HG02943 (cell line): Measurements from ENCODE around the gene E2F2.
"Not testable (repeated sequence)": the region's sequence is repeated elsewhere in the genome, so short reads cannot be mapped to it uniquely, and the experiment has no call there.

Source experiments
- ATAC-seq: cut with Tn5 transposase; IDR thresholded peaks from one replicate; pipeline ENCODE4 v1.9.1; 2021; ENCODE audit warnings: mild to moderate bottlenecking, low read depth, moderate library complexity; ENCODE audit not compliant: unreplicated experiment

Gene E2F2

DNA sequence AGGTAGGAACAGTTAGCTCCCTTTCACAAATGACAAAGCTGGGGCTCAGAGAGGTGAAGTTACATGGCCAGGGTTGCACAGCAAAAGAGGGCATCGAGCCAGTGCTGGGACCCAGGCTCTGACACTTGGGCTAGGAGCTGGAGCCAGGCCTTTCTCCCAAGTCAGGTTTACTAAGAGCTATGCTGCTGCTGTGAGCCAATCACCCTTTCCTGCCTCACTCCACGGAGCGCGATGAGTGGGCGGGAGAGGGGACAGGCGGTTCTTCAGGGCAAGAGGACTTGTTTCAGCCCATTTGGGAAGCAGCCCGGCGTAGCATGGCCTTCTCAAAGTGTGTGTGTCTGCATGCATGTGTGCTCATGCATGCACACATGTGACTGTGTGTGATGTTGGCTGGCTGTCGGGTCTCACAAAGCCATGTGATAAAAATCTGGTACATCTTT lies 17.7 kb upstream of the E2F2 start:
- no peak for ATAC-seq

DNA sequence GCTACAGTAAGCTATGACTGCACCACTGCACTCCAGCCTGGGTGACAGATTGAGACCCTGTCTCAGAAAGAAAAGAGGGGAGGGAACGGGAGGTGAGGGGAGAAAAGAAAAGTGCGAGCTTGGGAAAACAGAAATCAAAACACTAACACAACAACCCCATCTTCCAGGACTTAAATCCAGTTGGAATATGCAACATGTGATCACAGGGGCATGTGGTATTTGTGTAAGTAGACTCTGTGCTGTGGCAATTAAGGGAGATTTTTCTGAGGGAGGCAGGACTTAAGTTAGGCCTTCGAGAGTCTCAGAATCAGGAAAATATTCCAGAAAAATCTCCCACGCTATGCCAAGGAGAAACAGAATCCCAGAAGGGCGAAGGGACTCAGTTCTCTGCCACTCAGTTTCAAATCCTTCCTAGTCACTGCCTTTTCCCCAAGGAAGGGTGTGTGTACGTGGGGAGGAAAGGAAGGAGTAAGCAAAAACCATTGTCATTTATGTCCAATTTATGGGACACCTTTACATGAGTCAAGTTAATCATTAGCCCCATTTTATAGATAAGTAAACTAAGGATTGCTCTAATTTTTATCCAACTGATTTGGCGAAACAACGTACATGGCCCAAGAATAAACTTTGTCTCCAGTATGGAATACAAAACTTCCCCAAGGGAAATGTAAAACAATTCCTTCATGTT lies 16.0 kb upstream of the E2F2 start:
- ATAC-seq, result no peak

DNA sequence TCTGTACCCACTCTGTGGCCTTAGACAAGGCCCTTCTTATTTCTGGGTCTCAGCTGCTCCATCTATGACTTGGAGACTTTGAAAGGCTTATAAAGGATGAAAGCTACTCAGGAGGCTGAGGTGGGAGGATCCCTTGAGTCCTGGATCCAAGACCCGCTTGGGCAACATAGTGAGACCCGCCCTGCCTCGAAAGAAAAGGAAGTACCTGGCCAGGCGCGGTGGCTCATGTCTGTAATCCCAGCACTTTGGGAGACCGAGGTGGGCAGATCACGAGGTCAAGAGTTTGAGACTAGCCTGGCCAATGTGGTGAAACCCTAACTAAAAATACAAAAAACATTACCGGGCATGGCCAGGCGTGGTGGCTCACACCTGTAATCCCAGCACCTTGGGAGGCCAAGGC lies 14.8 kb upstream of the E2F2 start:
- ATAC-seq, result no peak

DNA sequence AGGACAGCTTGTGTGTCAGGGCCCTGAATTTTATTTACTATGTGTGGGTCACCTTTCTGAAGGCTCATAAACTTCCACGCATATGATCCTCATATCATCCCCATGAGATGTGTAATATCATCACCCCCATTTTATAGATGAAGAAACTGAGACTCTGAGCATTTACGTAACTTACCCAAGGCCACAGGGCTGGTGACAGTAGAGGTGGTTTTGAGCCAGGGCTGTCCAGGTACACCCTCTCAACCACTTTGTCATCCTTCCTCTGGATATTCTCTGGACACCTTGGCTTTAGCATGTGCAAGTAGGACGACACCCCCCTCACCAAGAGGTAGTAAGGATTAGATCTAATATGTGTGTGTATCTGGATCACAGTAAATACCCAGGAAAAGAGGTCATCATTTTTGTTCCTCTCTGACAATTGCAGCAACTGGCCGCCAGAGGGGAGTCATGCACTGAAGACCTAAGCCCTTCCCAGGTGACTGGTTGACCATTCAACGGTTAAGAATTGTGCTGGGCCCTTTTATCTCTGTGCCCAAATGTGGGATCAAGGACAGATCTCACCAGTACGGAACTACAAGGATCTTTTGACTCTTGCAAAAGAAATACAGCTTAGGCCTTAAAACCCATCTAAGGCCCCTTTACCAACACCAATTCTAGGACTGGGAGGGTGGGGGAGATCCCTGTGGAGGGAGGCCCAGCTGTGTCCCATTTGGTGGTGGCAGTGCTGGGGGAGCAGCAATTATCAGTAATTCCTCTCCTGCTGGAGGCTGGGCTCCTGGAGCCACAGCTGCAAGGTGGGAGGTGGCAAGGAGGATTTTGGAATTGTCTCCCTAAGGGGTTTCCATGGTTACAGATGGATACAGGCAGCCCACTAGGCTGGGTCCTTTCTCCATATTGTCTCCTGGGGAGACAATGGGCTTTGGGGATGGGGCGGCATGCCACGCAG lies 13.7 kb upstream of the E2F2 start:
- ATAC-seq, result no peak

DNA sequence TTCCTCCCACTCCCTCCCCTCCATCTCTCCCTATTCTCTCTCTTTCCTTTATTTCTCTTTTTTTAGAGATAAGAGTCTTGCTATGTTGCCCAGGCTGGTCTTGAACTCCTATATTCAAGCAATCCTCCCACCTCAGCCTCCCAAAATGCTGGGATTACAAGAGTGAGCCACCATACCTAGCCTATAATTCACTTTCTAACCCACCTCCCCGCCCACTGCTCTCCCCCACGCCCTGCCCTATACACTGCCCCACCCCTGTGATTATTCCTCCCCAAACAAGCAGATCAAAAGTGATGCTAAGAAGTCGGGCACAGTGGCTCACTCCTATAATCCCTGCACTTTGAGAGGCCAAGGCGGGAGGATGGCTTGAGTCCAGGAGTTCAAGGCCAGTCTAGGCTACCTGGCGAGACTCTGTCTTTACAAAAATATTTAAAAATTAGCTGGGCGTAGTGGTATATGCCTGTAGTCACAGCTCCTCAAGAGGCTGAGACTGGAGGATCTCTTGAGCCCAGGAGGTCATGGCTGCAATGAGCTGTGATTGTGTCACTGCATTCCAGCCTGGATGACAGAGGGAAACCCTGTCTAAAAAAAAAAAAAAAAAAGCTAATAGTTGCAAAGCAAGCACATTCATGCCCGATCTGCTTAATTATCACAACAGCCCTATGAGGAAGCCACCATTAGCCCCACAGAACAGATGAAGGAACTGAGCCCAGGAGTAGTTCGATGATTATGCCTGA lies 12.8 kb upstream of the E2F2 start:
- no peak for ATAC-seq

DNA sequence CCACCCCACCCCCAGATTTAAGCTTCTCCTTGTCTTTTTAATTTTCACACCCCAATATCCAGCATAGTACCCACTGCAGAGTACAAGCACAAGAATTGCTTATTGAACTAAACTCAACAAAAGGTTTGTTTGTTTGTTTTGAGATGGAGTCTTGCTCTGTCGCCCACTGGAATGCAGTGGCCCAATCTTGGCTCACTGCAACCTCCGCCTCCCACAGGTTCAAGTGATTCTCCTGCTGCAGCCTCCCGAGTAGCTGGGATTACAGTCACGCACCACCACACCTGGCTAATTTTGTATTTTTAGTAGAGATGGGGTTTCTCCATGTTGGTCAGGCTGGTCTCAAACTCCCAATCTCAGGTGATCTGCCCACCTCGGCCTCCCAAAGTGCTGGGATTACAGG lies 11.9 kb upstream of the E2F2 start:
- not testable (repeated sequence) for ATAC-seq

DNA sequence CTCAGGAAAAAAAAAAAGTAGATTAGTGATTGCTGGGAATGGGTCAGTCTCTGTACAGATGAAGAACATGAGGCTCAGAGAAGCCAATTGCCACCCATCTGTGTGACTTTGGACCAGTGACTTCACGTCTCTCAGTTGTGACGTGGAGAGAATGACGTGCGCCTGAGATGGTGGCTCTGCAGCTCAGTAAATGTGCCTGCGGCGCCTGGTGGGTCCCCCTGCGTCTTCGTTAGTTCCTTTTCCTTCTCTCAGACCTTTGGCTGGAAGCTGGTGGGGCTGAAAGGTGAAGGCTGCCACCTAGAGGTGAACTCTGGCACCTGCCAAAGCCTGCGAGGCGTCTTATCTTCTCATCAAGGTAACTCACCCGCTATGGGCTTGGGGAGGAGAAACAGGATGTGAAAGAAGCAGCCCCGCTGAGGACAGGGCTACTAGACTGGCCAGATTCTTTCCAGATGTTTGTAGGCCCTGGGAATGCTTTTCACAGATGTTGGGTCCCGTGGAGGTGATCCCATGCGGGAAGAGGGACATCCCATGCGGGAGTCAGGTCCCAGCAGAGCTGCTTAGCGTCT lies 8.7 kb upstream of the E2F2 start:
- ATAC-seq, result peak; percentile 83

DNA sequence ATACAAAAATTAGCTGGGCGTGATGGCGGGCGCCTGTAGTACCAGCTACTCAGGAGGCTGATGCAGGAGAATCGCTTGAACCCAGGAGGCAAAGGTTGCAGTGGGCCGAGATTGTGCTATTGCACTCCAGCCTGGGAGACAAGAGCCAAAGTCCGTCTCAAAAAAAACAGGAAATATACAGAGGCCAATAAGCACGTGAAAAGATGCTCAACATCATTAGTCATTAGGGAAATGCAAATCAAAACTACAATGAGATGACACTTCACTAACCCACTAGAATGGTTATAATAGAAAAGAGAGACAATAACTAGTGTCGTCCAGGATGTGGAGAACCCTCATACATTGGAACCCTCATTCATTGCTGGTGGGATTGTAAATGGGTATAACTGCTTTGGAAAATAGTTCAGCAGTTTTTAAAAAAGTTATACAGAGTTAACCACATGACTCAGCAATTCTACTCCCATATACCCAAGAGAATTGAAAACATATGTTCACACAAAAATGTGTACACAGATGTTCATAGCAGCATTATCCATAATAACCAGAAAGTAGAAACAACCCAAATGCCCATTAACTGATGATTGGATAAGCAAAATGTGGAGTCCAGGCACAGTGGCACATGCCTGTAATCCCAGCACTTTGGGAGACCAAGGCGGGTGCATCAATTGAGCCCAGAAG lies 6.4 kb upstream of the E2F2 start:
- no peak for ATAC-seq

DNA sequence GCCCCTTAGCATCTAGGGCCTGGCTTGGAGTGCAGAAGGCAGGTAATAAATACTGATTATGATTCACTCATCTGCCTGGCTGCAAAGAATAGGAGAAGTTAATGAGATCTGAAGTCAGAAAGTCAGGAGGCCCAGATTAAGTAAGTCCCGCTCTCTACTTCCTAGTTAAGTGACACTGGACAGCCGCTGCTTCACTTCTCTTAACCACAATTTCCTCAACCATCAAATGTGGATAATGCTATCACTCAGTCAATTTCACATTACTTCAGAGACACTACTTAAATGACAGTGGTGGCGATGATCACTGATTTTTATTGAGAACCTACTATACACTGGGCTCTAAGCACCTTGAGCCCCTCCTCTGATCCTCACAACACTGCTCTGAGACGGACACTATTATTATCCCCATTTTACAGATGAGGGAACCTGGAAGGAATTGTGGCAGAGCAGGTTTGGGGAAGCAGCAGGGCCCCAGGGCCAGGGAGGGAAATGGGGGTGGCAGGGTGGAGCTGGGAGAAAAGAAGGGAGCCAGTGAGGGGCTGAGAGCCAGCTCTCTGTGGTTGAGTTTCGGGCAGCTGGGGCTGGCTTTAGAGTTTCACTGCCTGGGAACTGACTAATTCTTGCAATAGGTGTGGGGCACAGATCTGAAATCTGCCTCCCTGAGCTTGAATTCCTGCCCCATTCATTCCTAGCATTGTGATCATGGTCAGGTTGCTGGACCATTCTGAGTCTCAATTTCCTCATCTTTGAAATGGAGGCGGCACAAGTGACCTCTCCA lies 2.4 kb upstream of the E2F2 start:
- no peak for ATAC-seq

DNA sequence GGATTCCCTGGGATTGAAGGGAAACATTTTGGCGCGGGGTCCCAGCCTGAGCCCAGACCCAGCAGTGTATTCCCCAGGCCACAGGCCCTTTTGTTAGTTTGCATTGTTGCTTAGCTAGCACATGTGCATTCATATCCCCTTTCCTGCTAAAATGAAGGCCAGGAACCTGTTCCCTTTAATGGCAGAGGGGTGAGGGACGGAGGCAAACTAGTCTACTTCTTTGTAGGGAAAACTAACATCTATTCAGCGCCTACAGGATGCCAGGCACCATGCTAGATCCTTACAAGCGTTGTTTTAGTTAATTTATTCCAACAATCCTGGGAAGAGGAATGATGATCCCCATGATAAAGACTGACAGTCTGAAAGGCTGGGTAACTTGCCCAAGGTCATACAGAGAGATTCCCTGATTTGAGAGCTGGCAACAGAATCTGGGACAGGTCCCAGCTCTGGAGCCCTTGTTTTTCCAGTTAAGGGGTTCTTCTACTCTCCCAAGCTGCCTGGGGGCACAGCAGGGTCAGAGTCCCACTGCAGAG lies 595 bp upstream of the E2F2 start:
- ATAC-seq, result no peak

DNA sequence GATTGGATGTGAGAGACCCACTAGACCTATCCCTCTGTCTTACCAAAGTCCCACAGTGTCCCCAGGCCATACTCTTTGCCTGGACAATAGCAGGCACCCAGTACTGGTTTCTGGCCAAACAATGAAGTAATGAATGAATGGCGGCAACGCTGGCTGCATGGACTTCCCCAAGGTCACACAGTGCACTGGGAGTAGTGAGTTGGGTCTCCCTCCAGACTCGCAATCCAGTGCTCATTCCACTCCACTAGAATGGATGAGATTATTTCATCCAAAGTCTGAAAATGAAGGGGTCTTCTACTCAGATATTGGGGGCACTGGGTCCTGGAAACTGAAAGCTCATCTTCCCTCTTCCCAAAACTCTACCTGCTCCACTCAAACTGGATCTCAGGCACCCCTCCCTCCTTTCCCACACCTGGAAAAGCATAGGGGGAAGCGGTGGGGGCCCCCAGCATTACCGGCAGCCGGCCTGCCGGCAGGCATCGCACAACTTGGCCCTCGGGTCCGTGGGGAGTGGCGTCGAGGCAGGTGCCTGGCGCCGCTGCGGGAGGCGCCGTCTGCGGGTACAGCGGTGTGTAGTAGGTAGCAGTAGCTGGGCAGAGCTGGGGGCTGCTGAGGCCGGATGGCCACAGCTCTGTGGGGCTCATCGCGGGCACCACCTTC lies 816 bp downstream of the E2F2 start:
- no peak for ATAC-seq

DNA sequence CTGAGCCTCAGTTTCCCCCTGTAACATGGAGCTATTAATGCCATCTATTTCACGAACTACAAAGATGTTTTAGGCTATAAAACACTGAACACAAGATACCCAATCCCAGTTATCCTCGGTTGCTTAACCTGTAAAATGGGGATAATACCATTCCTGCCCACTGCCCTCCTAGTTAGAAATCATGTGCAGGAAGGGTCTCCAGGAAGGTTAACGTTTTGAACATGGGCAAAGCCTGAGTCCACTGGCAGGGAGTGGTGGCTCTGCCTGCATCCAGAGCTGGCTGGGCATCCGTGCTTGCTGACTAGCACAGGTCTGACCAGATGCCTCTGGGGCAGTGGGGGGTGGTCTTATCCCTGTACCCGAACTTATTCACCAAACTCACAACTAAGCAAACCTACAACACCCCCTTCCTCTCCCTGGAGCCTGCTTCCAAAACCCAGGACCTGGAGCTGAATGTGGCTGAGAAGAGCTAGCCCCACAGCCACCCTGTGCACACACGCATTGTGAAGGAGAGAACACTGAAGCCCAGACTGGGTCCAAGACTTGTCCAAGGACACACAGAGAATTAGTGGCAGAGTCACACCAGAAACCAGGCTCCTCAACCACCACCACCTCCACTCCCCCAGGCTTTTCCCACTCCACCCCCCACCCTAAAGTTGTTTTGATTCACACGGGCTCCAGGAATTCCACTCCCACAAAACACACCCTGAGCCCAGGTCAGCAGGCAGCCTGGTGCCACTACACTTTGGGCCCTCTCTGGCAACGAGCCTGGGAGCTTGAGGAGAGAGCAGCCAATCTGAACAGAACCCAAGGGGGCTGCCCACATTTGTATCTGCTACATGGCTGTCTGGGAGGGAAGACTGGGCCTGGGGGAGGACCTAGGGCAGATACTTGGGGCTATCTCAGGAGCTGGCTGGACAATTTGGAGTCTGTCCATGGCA lies 1.6 kb downstream of the E2F2 start:
- ATAC-seq, result no peak

DNA sequence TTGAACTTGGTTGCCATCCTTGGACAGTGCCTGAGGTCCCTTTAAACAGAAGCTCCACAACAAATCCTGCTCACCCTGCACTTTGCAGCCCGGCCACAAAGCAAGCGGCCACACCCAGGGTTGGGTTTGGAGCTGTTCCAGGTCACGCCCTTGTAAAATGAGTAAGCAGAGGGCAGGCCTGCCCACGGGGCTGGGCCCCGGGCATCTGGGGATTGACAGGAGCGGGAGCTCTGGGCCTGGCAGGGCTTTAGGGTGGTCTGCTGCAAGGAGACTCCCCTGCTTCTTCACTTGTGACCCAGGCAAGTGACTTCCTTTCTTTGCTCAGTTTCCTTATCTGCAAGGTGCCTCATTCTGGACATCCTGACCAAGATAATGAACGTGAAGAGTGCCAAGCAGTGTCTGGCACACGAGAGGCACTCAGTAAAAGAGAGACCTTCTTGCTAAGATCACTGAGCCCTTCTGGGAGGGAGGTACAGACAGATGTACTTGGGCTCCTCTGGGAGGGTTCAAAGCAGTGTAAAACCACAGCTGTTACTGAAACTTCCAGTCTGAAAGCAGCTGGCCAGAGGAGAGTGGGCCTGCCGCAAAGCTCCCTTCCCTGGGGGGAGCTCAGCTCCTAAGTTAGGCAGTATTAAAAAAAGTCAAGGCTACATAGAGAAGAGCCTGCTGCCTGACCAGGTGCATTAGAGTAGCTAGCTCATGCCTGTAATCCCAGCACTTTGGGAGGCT lies 2.6 kb downstream of the E2F2 start:
- peak; percentile 51 for ATAC-seq

DNA sequence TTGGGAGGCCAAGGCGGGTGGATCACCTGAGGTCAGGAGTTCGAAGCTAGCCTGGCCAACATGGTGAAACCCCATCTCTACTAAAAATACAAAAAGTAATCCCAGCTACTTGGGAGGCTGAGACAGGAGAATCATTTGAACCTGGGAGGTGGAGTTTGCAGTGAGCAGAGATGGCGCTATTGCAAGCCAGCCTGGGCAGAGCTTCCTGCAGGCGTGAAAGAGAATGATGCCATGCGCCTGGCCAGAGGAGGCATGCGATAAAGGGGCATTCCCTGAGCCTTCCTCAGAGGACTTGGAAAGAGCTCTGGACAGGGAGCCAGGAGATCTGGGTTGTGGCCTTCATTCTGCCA lies 3.2 kb downstream of the E2F2 start:
- no peak for ATAC-seq

DNA sequence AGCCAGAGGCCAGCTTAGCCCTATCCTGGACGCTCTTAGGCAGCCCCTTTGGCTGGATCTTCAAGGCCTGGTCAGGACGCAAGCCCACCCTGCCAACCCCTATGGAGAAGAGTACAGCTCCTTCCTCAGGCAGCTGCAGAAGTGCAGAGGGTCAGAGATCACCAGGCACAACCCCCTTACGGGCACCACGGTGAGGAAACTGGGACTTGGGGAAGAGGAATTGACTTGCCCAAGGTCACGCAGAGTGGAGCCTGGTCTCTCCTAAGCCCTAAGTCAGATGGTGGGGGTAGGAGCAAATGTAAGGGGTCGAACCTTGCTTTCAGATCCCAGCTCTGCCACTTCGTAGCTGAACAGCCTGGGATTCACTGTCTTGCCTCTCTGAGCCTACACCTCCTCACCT lies 3.7 kb downstream of the E2F2 start:
- no peak for ATAC-seq

DNA sequence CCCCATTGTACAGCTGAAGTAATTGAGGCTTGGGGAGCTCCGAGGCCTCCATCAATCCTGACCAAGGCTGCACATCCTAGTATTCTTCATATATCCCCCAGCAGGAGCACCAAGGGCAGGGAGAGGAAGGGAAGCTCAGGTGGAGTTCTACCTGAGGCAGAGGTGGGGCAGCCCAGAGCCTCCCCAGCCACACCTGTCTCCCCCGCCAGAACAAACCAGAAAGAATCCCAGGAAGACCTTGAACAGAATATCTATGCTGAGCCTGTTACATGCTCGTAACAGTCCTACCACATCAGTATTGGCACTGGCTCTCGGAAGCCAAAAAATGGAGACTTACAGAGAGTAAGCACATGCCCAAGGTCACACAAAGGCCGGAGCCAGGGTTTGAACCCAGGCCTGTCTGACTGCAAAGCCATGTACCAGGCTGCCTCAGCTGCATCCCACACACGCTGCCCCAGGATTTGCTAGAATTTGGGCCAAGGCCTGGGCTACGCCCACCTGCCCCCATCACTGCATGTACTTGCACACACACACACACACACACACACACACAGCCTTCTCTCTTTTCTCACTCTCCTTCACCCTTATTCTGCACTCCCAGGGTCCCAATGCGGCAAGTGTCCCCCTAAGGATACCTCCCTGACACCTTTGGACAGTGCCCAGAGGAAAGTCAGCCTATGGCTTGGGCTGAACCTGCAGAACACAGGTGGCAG lies 4.5 kb downstream of the E2F2 start:
- no peak for ATAC-seq
